Endodermal cell (in vitro differentiated cells): ENCODE results near the gene HLTF. TPM values are rescaled to one million over a fixed set of nuclear protein-coding genes. Genes with fewer than 3 reads are reported as not detected.

Experiments used
- DNase-seq: peaks from one replicate; pipeline ENCODE4 v3.0.0-alpha.2; 2017
- H3K27ac ChIP-seq: 2 replicates; pipeline ENCODE4 v1.5.1; 2013; ENCODE audit warnings: mild to moderate bottlenecking, low read depth, low read length, moderate library complexity
- H3K27me3 ChIP-seq: 2 replicates; pipeline ENCODE4 v1.6.1; 2013; ENCODE audit warnings: mild to moderate bottlenecking, low read length, moderate library complexity; ENCODE audit not compliant: insufficient read depth, control insufficient read depth, poor library complexity, severe bottlenecking
- H3K36me3 ChIP-seq: 2 replicates; pipeline ENCODE4 v1.7.0; 2013; ENCODE audit warnings: mild to moderate bottlenecking, low read length, moderate library complexity; ENCODE audit not compliant: control insufficient read depth, insufficient read depth
- H3K4me1 ChIP-seq: one replicate; pipeline ENCODE4 v1.7.0; 2013; ENCODE audit warnings: low read length; ENCODE audit not compliant: control insufficient read depth, insufficient read depth
- H3K4me3 ChIP-seq: 2 replicates; pipeline ENCODE4 v1.5.1; 2013; ENCODE audit warnings: mild to moderate bottlenecking, low read length, moderate library complexity
- H3K9ac ChIP-seq: 2 replicates; pipeline ENCODE4 v1.6.1; 2013; ENCODE audit warnings: mild to moderate bottlenecking, low read length, moderate library complexity; ENCODE audit not compliant: poor library complexity, severe bottlenecking; ENCODE audit errors: extremely low read depth
- H3K9me3 ChIP-seq: 2 replicates; pipeline ENCODE4 v1.6.1; 2013; ENCODE audit warnings: mild to moderate bottlenecking, low read length, moderate library complexity; ENCODE audit not compliant: control insufficient read depth
- H3K27ac Mint-ChIP-seq: 2 replicates; pipeline ENCODE4 v1.8.0; 2020; ENCODE audit warnings: mixed read lengths
- H3K27me3 Mint-ChIP-seq: 2 replicates; pipeline ENCODE4 v1.8.0; 2021; ENCODE audit warnings: mild to moderate bottlenecking, mixed read lengths; ENCODE audit not compliant: insufficient read depth
- H3K36me3 Mint-ChIP-seq: 2 replicates; pipeline ENCODE4 v1.8.0; 2020; ENCODE audit warnings: low read depth, mixed read lengths
- H3K4me1 Mint-ChIP-seq: 2 replicates; pipeline ENCODE4 v1.8.0; 2020; ENCODE audit warnings: mixed read lengths
- H3K4me3 Mint-ChIP-seq: 2 replicates; pipeline ENCODE4 v1.8.0; 2020; ENCODE audit warnings: mild to moderate bottlenecking, moderate library complexity, mixed read lengths
- H3K9me3 Mint-ChIP-seq: 2 replicates; pipeline ENCODE4 v1.8.0; 2020; ENCODE audit warnings: mild to moderate bottlenecking, mixed read lengths
- WGBS, 2 experiments: methylation state at CpG; one replicate each; pipeline versions ENCODE4 v1.1.5 to v1.1.7; 2013; ENCODE audit warnings: missing lambda C conversion rate in 2 of 2, mixed read lengths in 1 of 2; ENCODE audit not compliant: insufficient coverage in 1 of 2, insufficient read length in 1 of 2; 5-methylcytosine and 5-hydroxymethylcytosine counted together
- total RNA-seq, 2 donors: library from RNA; stranded (reverse); fragmentation: NEBNext Ultra II Directional in 1 of 2; extraction: Animal tissue kit (Norgen Biotek cat#: 25700) in 1 of 2; gene quantifications; 2 replicates in 1 of 2; 3 replicates in 1 of 2; pipeline ENCODE4 v1.2.1, GENCODE V29; 2021
- TF ChIP-seq, protein P1 (sequence below): fragments of 200-600 bp; sonication (generic); conservative IDR thresholded peaks from 2 replicates; pipeline ENCODE4 v1.5.0; 2021; ENCODE audit warnings: antibody characterized with exemption, mild to moderate bottlenecking

Gene HLTF
- total RNA-seq, 2 donors from 2014 or later = 61.2 to 75.7 TPM

DNA sequence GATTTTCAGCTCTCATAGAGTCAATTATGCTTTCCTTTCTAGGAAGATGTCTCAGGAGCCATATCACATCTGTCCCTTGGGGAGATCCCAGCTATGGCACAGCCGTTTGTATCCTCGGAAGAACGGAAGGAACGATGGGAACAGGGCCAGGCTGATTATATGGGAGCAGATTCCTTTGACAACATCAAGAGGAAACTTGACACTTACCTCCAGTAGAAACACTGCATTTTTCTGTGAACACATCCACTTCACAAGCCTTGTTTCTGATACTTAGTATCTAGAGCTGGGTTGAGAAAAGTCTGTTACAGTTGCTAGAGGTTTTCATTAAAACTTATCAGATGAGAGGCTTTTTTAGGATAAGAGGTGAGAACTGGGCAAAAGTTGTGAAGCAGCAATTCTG, 59.6 kb downstream of the HLTF start:
- peaks cover 31% of the 10 kb centered on the region for H3K9me3 ChIP-seq
- 94% methylated on average over 4 of the region's 4 CpGs; no CpG with 5 or more reads in 1 of the 2 experiments for WGBS, 2 experiments
- peaks cover 14% of the 10 kb centered on the region for H3K4me1 Mint-ChIP-seq
- peaks cover 76% of the 10 kb centered on the region for H3K36me3 Mint-ChIP-seq
- no peak overlapping the region for H3K4me3 ChIP-seq
- TF ChIP-seq, protein P1, sequence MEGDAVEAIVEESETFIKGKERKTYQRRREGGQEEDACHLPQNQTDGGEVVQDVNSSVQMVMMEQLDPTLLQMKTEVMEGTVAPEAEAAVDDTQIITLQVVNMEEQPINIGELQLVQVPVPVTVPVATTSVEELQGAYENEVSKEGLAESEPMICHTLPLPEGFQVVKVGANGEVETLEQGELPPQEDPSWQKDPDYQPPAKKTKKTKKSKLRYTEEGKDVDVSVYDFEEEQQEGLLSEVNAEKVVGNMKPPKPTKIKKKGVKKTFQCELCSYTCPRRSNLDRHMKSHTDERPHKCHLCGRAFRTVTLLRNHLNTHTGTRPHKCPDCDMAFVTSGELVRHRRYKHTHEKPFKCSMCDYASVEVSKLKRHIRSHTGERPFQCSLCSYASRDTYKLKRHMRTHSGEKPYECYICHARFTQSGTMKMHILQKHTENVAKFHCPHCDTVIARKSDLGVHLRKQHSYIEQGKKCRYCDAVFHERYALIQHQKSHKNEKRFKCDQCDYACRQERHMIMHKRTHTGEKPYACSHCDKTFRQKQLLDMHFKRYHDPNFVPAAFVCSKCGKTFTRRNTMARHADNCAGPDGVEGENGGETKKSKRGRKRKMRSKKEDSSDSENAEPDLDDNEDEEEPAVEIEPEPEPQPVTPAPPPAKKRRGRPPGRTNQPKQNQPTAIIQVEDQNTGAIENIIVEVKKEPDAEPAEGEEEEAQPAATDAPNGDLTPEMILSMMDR = no peak
- peaks cover 23% of the 10 kb centered on the region for H3K9me3 Mint-ChIP-seq
- peaks cover 79% of the 10 kb centered on the region for H3K36me3 ChIP-seq
- no peak overlapping the region for H3K27ac Mint-ChIP-seq
- H3K4me1 ChIP-seq = no peaks in the 10 kb centered on the region
- H3K27me3 Mint-ChIP-seq = no peaks in the 10 kb centered on the region
- no peak for DNase-seq
- no peaks in the 10 kb centered on the region for H3K27me3 ChIP-seq
- H3K9ac ChIP-seq = no peak overlapping the region
- H3K4me3 Mint-ChIP-seq = no peak overlapping the region
- no peak overlapping the region for H3K27ac ChIP-seq

DNA sequence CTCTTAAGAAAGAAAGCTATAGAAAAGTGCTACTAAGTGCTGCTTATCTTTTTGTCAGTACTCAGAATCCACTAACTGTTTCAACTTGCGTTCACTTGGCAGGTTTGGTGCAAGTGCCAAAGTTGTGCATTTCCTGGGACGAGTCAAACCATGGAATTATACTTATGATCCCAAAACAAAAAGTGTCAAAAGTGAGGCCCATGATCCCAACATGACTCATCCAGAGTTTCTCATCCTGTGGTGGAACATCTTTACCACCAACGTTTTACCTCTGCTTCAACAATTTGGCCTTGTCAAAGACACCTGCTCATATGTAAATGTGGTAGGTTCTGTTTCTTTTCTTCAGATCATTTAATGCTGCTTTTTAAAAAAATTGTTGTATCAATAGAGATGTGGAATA, 62.4 kb downstream of the HLTF start:
- no peaks in the 10 kb centered on the region for H3K27me3 Mint-ChIP-seq
- peaks cover 57% of the 10 kb centered on the region for H3K36me3 Mint-ChIP-seq
- no peak overlapping the region for H3K4me3 ChIP-seq
- H3K27ac Mint-ChIP-seq = no peak overlapping the region
- peaks cover 24% of the 10 kb centered on the region for H3K4me1 Mint-ChIP-seq
- peaks cover 63% of the 10 kb centered on the region for H3K36me3 ChIP-seq
- peaks cover 31% of the 10 kb centered on the region for H3K9me3 ChIP-seq
- H3K4me1 ChIP-seq = no peaks in the 10 kb centered on the region
- 81 to 100% methylated on average over 2 to 3 of the region's 3 CpGs for WGBS, 2 experiments
- no peak overlapping the region for H3K27ac ChIP-seq
- TF ChIP-seq, protein P1 = no peak
- H3K9ac ChIP-seq = no peak overlapping the region
- H3K9me3 Mint-ChIP-seq = peaks cover 23% of the 10 kb centered on the region
- H3K27me3 ChIP-seq = no peaks in the 10 kb centered on the region
- DNase-seq = no peak
- no peak overlapping the region for H3K4me3 Mint-ChIP-seq

DNA sequence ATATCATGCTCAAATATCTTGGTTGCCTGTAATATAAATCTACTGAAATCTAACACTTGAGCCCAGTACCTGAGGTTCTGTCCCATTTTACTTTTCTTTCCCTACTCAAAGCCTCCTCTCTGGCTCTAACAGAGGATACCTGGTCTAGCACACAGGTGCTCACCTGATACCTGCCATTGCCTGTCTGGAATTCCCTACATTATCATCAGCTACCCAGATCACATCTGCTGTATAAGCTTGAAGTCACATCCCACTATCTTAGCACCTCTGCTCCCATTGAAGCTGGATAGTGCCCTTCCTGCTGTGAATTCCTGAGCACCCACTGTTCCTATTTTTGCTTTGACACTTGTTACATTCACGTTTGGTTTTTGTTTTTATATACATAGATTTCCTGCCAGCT, 64.5 kb downstream of the HLTF start:
- DNase-seq = no peak

More for the DNA sequence above, 64.5 kb downstream of the HLTF start:
- TF ChIP-seq, protein P1 = no peak
- peaks cover 31% of the 10 kb centered on the region for H3K9me3 ChIP-seq
- H3K27ac Mint-ChIP-seq = no peak overlapping the region
- H3K36me3 Mint-ChIP-seq = peaks cover 48% of the 10 kb centered on the region
- H3K36me3 ChIP-seq = peaks cover 48% of the 10 kb centered on the region
- no peak overlapping the region for H3K9ac ChIP-seq
- 25% methylated on average over 1 of the region's 1 CpG; no CpG with 5 or more reads in 1 of the 2 experiments for WGBS, 2 experiments
- H3K27ac ChIP-seq = no peak overlapping the region
- no peaks in the 10 kb centered on the region for H3K27me3 ChIP-seq
- peaks cover 19% of the 10 kb centered on the region for H3K4me1 Mint-ChIP-seq
- H3K4me1 ChIP-seq = no peaks in the 10 kb centered on the region
- peaks cover 23% of the 10 kb centered on the region for H3K9me3 Mint-ChIP-seq
- no peak overlapping the region for H3K4me3 Mint-ChIP-seq
- no peak overlapping the region for H3K4me3 ChIP-seq
- H3K27me3 Mint-ChIP-seq = no peaks in the 10 kb centered on the region
